Caco-2 (cell line): ENCODE data around the gene ATXN10. TPM values are rescaled to one million over a fixed set of nuclear protein-coding genes. Genes with fewer than 3 reads are reported as not detected.

ENCODE experiments used
- BruUV-seq: library from RNA; stranded (reverse); fragments of 400-500 nt; replicated peaks from 2 replicates; lab custom pipeline; 2021; lab: Mats Ljungman, UMichigan
- CTCF ChIA-PET: fragments of 300-600 bp; sonication (Branson Sonifier 250); formaldehyde crosslinking; loops from one replicate; lab custom pipeline; 2022; ENCODE audit warnings: antibody characterized with exemption; lab: Charles Lee
- POLR2A ChIA-PET: fragments of 300-600 bp; sonication (Branson Sonifier 250); formaldehyde crosslinking; loops from one replicate; lab custom pipeline; 2022; ENCODE audit warnings: antibody characterized with exemption; lab: Charles Lee
- DNase-seq, 2 experiments: peaks; one replicate each; pipeline versions ENCODE4 v3.0.0 to v3.0.0-alpha.2; 2020 to 2022
- H3K27me3 ChIP-seq: replicated peaks from 2 replicates; pipeline ENCODE4 v1.6.0; 2011; ENCODE audit warnings: low read length; ENCODE audit not compliant: control insufficient read depth, insufficient read depth
- H3K36me3 ChIP-seq: 2 replicates; pipeline ENCODE4 v1.5.1; 2011; ENCODE audit warnings: low read length; ENCODE audit not compliant: control insufficient read depth, insufficient read depth
- H3K4me1 ChIP-seq: fragments of 250-450 bp; sonication (Bioruptor Pico); 2 replicates; pipeline ENCODE4 v1.5.1; 2020; ENCODE audit warnings: mild to moderate bottlenecking
- H3K4me3 ChIP-seq: 2 replicates; pipeline ENCODE4 v1.5.1; 2011; ENCODE audit warnings: low read depth, mild to moderate bottlenecking, control low read depth, low read length
- H3K9me3 ChIP-seq: fragments of 250-450 bp; sonication (Bioruptor Pico); 2 replicates; pipeline ENCODE4 v1.5.1; 2020; ENCODE audit warnings: mild to moderate bottlenecking, moderate library complexity
- H3K27ac Mint-ChIP-seq: one replicate; pipeline ENCODE4 v1.8.0; 2022; ENCODE audit warnings: mixed read lengths; ENCODE audit not compliant: unreplicated experiment
- H3K27me3 Mint-ChIP-seq: one replicate; pipeline ENCODE4 v1.8.0; 2022; ENCODE audit warnings: mixed read lengths; ENCODE audit not compliant: insufficient read depth, unreplicated experiment
- H3K36me3 Mint-ChIP-seq: one replicate; pipeline ENCODE4 v1.8.0; 2022; ENCODE audit warnings: mild to moderate bottlenecking, mixed read lengths; ENCODE audit not compliant: insufficient read depth, unreplicated experiment
- H3K4me1 Mint-ChIP-seq: one replicate; pipeline ENCODE4 v1.8.0; 2022; ENCODE audit warnings: low read depth, mixed read lengths; ENCODE audit not compliant: unreplicated experiment
- H3K4me3 Mint-ChIP-seq: one replicate; pipeline ENCODE4 v1.8.0; 2022; ENCODE audit warnings: mild to moderate bottlenecking, moderate library complexity, mixed read lengths; ENCODE audit not compliant: unreplicated experiment
- H3K9me3 Mint-ChIP-seq: one replicate; pipeline ENCODE4 v1.8.0; 2022; ENCODE audit warnings: mixed read lengths; ENCODE audit not compliant: unreplicated experiment
- intact Hi-C: fragments of 100-400 bp; cut with micrococcal nuclease; formaldehyde crosslinking; loops from one replicate; pipeline ENCODE4 v1.10.0; 2022; ENCODE audit not compliant: unreplicated experiment
- total RNA-seq: library from RNA; stranded (reverse); gene quantifications from 2 replicates; pipeline ENCODE4 v1.2.3, GENCODE V29; 2022
- TF ChIP-seq, protein P1 (sequence below), 2 experiments: fragments of 200-600 bp in 1 of 2; IDR thresholded peaks; 1 replicate in 1 of 2; 2 replicates in 1 of 2; pipeline versions ENCODE4 v1.5.1 to v1.8.0; 2011 to 2022; ENCODE audit warnings: antibody characterized with exemption in 1 of 2, control low read depth in 1 of 2, inconsistent platforms in 1 of 2, low read depth in 1 of 2, low read length in 1 of 2, mild to moderate bottlenecking in 1 of 2, moderate library complexity in 1 of 2; ENCODE audit not compliant: insufficient read depth in 1 of 2, severe bottlenecking in 1 of 2, unreplicated experiment in 1 of 2

ATXN10 gene
- total RNA-seq, 1 experiment from 2014 or later = 155 TPM

DNA sequence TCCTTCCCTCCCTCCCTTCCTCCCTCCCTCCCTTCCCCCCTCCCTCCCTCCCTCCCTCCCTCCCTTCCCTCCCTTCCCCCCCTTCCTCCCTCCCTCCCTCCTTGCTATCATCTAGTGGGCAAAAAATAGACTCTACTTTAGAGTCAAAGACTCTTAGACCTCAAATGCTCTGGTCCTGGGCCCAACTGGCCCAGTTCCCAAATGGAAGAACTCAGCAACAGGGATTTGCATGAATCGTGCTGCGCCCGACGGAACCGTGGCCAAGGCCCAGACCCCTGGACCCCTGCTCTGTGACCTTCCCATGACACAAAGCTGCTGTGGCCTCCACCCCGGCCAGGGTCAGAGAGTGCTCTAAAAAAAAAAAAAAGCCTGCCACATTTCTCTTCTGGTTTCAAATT, 207.9 kb downstream of the ATXN10 start:
- Histone ChIP-seq H3K4me3 (no peak overlapping the region), H3K4me1 (no peaks in the 10 kb centered on the region), H3K9me3 (no peaks in the 10 kb centered on the region), H3K36me3 (no peaks in the 10 kb centered on the region), H3K27me3 (no peaks in the 10 kb centered on the region)
- no peak overlapping the region for H3K27ac Mint-ChIP-seq
- peaks cover 3% of the 10 kb centered on the region for H3K27me3 Mint-ChIP-seq
- no peaks in the 10 kb centered on the region for H3K9me3 Mint-ChIP-seq
- no peak overlapping the region for H3K4me3 Mint-ChIP-seq
- intact Hi-C loops = no loop called here
- ChIA-PET CTCF (no interaction called here), POLR2A (no interaction called here)
- no peaks in the 10 kb centered on the region for H3K4me1 Mint-ChIP-seq
- BruUV-seq = no TSS peak
- peaks cover 5% of the 10 kb centered on the region for H3K36me3 Mint-ChIP-seq
- TF ChIP-seq, protein P1, sequence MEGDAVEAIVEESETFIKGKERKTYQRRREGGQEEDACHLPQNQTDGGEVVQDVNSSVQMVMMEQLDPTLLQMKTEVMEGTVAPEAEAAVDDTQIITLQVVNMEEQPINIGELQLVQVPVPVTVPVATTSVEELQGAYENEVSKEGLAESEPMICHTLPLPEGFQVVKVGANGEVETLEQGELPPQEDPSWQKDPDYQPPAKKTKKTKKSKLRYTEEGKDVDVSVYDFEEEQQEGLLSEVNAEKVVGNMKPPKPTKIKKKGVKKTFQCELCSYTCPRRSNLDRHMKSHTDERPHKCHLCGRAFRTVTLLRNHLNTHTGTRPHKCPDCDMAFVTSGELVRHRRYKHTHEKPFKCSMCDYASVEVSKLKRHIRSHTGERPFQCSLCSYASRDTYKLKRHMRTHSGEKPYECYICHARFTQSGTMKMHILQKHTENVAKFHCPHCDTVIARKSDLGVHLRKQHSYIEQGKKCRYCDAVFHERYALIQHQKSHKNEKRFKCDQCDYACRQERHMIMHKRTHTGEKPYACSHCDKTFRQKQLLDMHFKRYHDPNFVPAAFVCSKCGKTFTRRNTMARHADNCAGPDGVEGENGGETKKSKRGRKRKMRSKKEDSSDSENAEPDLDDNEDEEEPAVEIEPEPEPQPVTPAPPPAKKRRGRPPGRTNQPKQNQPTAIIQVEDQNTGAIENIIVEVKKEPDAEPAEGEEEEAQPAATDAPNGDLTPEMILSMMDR (IDR thresholded peaks at IDR 0.05; ENCODE audit: insufficient read depth in 1 of 2, low read depth in 1 of 2, low read length in 1 of 2, severe bottlenecking in 1 of 2, unreplicated experiment in 1 of 2) = no peak
- DNase-seq = peak in 1 of 2 experiments; percentile 5

DNA sequence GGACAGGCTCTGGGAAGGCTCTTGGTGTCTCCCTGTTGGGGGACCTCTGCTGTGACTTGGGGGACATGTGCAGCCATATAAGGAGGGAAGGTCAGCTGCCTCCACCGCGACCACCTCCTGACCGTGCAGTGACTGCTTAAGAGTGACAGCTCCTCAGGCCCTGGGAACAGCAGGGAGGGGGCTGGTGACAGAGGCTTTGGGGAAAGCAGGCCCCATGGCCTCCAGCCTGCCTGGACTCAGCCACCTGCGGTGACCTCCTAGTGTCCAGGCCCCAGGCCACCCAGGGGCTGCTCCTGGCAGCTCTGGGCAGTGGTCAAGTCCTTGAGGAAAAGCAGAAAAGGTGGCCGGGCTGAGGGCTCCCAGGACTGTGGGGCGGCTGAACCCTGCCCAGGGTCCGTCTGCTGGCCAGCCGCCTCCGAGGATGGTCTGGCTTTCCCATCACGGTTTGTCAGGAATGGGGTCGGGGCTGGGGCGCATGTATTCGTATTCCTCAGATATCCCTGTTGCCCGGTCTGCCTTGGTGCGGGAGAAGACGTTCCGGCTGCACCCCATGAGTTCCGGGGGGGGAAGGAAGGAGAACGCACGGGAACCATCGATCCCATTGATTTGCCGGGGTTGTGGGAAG, 208.6 kb downstream of the ATXN10 start:
- intact Hi-C loops = no loop called here
- Mint-ChIP-seq H3K27ac (no peak overlapping the region), H3K36me3 (peaks cover 5% of the 10 kb centered on the region), H3K4me3 (no peak overlapping the region), H3K9me3 (no peaks in the 10 kb centered on the region), H3K4me1 (no peaks in the 10 kb centered on the region), H3K27me3 (peaks cover 3% of the 10 kb centered on the region)
- Histone ChIP-seq H3K27me3 (no peaks in the 10 kb centered on the region), H3K4me3 (no peak overlapping the region), H3K4me1 (no peaks in the 10 kb centered on the region), H3K36me3 (no peaks in the 10 kb centered on the region), H3K9me3 (no peaks in the 10 kb centered on the region)
- ChIA-PET CTCF (no interaction called here), POLR2A (no interaction called here)
- BruUV-seq = no TSS peak
- DNase-seq = peak in 1 of 2 experiments; percentile 21
- TF ChIP-seq, protein P1 (IDR thresholded peaks at IDR 0.05; ENCODE audit: insufficient read depth in 1 of 2, low read depth in 1 of 2, low read length in 1 of 2, severe bottlenecking in 1 of 2, unreplicated experiment in 1 of 2) = no peak

GRCh38 chr22:45880716-45881523, 209.3 kb downstream of the ATXN10 start:
- TF ChIP-seq, protein P1 (IDR thresholded peaks at IDR 0.05; ENCODE audit: insufficient read depth in 1 of 2, low read depth in 1 of 2, low read length in 1 of 2, severe bottlenecking in 1 of 2, unreplicated experiment in 1 of 2) = no peak
- peaks cover 3% of the 10 kb centered on the region for H3K27me3 Mint-ChIP-seq
- intact Hi-C loops = no loop called here
- DNase-seq = peak in 1 of 2 experiments; percentile 12
- ChIA-PET POLR2A (interaction anchor here (0.7 kb wide), 1 partner anchor 159 kb away, joined by 5 read pairs; no protein-coding TSS in a partner anchor), CTCF (no interaction called here)
- Histone ChIP-seq H3K36me3 (no peaks in the 10 kb centered on the region), H3K27me3 (no peaks in the 10 kb centered on the region), H3K9me3 (no peaks in the 10 kb centered on the region), H3K4me3 (no peak overlapping the region), H3K4me1 (no peaks in the 10 kb centered on the region)
- no peaks in the 10 kb centered on the region for H3K9me3 Mint-ChIP-seq
- no TSS peak for BruUV-seq
- H3K4me1 Mint-ChIP-seq = no peaks in the 10 kb centered on the region
- H3K36me3 Mint-ChIP-seq = peaks cover 5% of the 10 kb centered on the region
- H3K4me3 Mint-ChIP-seq = no peak overlapping the region
- H3K27ac Mint-ChIP-seq = no peak overlapping the region
